HG03460 (cell line): ENCODE results near the gene GGT6.
"Not testable (repeated sequence)": the region's sequence is repeated elsewhere in the genome, so short reads cannot be mapped to it uniquely, and the experiment has no call there.

Experiments
- ATAC-seq: cut with Tn5 transposase; IDR thresholded peaks from one replicate; pipeline ENCODE4 v1.9.1; 2021; ENCODE audit not compliant: unreplicated experiment

Gene GGT6

GRCh38 chr17:4560421-4560820 is at the start of gene GGT6:
GGT6 (minus strand) TSS chr17:4560577; CDS start chr17:4560521, 56 bp downstream.
- no peak for ATAC-seq

GRCh38 chr17:4610162-4610561 is 49.8 kb upstream of the GGT6 start:
- no peak for ATAC-seq

GRCh38 chr17:4609761-4610160 is 49.4 kb upstream of the GGT6 start:
- no peak for ATAC-seq

GRCh38 chr17:4607773-4608187 is 47.4 kb upstream of the GGT6 start:
- no peak for ATAC-seq

GRCh38 chr17:4607261-4607741 is 46.9 kb upstream of the GGT6 start:
- no peak for ATAC-seq

- no peak for ATAC-seq
Observed at GRCh38 chr17:4605826-4606225, 45.4 kb upstream of the GGT6 start.

GRCh38 chr17:4604736-4605135 is 44.4 kb upstream of the GGT6 start:
- not testable (repeated sequence) for ATAC-seq

GRCh38 chr17:4604111-4604644 is 43.8 kb upstream of the GGT6 start:
- no peak for ATAC-seq

GRCh38 chr17:4602041-4602440 is 41.7 kb upstream of the GGT6 start:
- ATAC-seq: no peak

GRCh38 chr17:4601326-4601725 is 40.9 kb upstream of the GGT6 start:
- no peak for ATAC-seq

GRCh38 chr17:4600563-4600962 is 40.2 kb upstream of the GGT6 start:
- no peak for ATAC-seq

- no peak for ATAC-seq
Observed at GRCh38 chr17:4599505-4600281, 39.3 kb upstream of the GGT6 start.

- ATAC-seq: no peak
Observed at GRCh38 chr17:4598776-4599504, 38.6 kb upstream of the GGT6 start.

GRCh38 chr17:4597975-4598374 is 37.6 kb upstream of the GGT6 start:
- no peak for ATAC-seq

GRCh38 chr17:4596636-4597380 is 36.4 kb upstream of the GGT6 start:
- ATAC-seq: no peak

GRCh38 chr17:4595685-4596342 is 35.4 kb upstream of the GGT6 start:
- not testable (repeated sequence) for ATAC-seq

- no peak for ATAC-seq
Observed at GRCh38 chr17:4594931-4595684, 34.7 kb upstream of the GGT6 start.

- ATAC-seq: no peak
Observed at GRCh38 chr17:4594406-4594805, 34.0 kb upstream of the GGT6 start.

GRCh38 chr17:4593021-4593421 is 32.6 kb upstream of the GGT6 start:
- no peak for ATAC-seq
